ENCODE results near the gene ARSK.

ARSK gene

GRCh38 chr5:95652849-95653248, 97.9 kb downstream of the ARSK start:
- DNase-seq (ENCODE audit: low read depth), result no peak
- TF ChIP-seq CTCF (IDR thresholded peaks at IDR 0.05; ENCODE audit: insufficient read depth, low read depth, low read length, missing control alignments), result no peak
- H3K4me3 ChIP-seq (ENCODE audit: low read depth, low read length), result no peak overlapping the region

GRCh38 chr5:95654196-95654595, 99.3 kb downstream of the ARSK start:
- TF ChIP-seq CTCF (IDR thresholded peaks at IDR 0.05; ENCODE audit: insufficient read depth, low read depth, low read length, missing control alignments), result no peak
- no peak for DNase-seq (ENCODE audit: low read depth)

More at GRCh38 chr5:95654196-95654595, 99.3 kb downstream of the ARSK start:
- H3K4me3 ChIP-seq (ENCODE audit: low read depth, low read length), result no peak overlapping the region
